A673 (cell line): Measurements from ENCODE around the gene PYGO2. TPM values are rescaled to one million over a fixed set of nuclear protein-coding genes. Genes with fewer than 3 reads are reported as not detected.

ENCODE experiments used
- BruUV-seq: library from RNA; stranded (reverse); fragments of 400-500 nt; replicated peaks from 2 replicates; lab custom pipeline; 2021; lab: Mats Ljungman, UMichigan
- CTCF ChIA-PET: fragments of 300-600 bp; sonication (Branson Sonifier 250); formaldehyde crosslinking; loops from one replicate; lab custom pipeline; 2022; ENCODE audit warnings: antibody characterized with exemption; lab: Charles Lee
- POLR2A ChIA-PET: fragments of 300-600 bp; sonication (Branson Sonifier 250); formaldehyde crosslinking; loops from one replicate; lab custom pipeline; 2022; ENCODE audit warnings: antibody characterized with exemption; ENCODE audit not compliant: low non-redundant PET; lab: Charles Lee
- DNase-seq: peaks from one replicate; pipeline ENCODE4 v3.0.0-alpha.2; 2015; ENCODE audit warnings: low spot score
- H3K27ac ChIP-seq: fragments of 200-600 bp; sonication (generic); 2 replicates; pipeline ENCODE4 v1.5.1; 2016; ENCODE audit warnings: mixed run types, low read depth, mild to moderate bottlenecking, mixed read lengths, antibody characterized with exemption, low read length; ENCODE audit not compliant: poor library complexity, severe bottlenecking
- H3K27me3 ChIP-seq: fragments of 200-600 bp; sonication (generic); replicated peaks from 2 replicates; pipeline ENCODE4 v1.6.1; 2017; ENCODE audit warnings: mixed run types, low read depth, mild to moderate bottlenecking, mixed read lengths, antibody characterized with exemption, low read length; ENCODE audit not compliant: insufficient read depth, poor library complexity
- H3K36me3 ChIP-seq: fragments of 200-600 bp; sonication (generic); 2 replicates; pipeline ENCODE4 v1.6.1; 2016; ENCODE audit warnings: mixed run types, mild to moderate bottlenecking, mixed read lengths, antibody characterized with exemption, low read length; ENCODE audit not compliant: insufficient read depth, poor library complexity, severe bottlenecking
- H3K4me1 ChIP-seq: fragments of 200-600 bp; sonication (generic); 2 replicates; pipeline ENCODE4 v1.6.1; 2017; ENCODE audit warnings: mixed run types, mild to moderate bottlenecking, mixed read lengths, antibody characterized with exemption, low read length; ENCODE audit not compliant: insufficient read depth, poor library complexity, severe bottlenecking
- H3K4me3 ChIP-seq: fragments of 200-600 bp; sonication (generic); 2 replicates; pipeline ENCODE4 v1.5.1; 2016; ENCODE audit warnings: low read depth, mixed run types, mild to moderate bottlenecking, mixed read lengths, low read length; ENCODE audit not compliant: poor library complexity, severe bottlenecking
- H3K9me3 ChIP-seq: fragments of 200-600 bp; sonication (generic); 2 replicates; pipeline ENCODE4 v1.6.1; 2016; ENCODE audit warnings: mixed run types, low read depth, mild to moderate bottlenecking, mixed read lengths, antibody characterized with exemption, low read length; ENCODE audit not compliant: poor library complexity, severe bottlenecking
- EZH2 ChIP-seq: fragments of 200-600 bp; sonication (generic); IDR thresholded peaks from 2 replicates; pipeline ENCODE4 v1.6.1; 2017; ENCODE audit warnings: borderline replicate concordance, low read depth, mild to moderate bottlenecking, mixed read lengths, antibody characterized with exemption, low read length; ENCODE audit not compliant: poor library complexity, severe bottlenecking
- intact Hi-C: fragments of 100-400 bp; cut with micrococcal nuclease; formaldehyde crosslinking; loops from one replicate; pipeline ENCODE4 v1.10.0; 2022; ENCODE audit not compliant: unreplicated experiment
- total RNA-seq: library from RNA; stranded (reverse); gene quantifications from 2 replicates; pipeline ENCODE4 v1.2.3, GENCODE V29; 2021
- TF ChIP-seq, protein P1 (sequence below): fragments of 300-800, 200-600 bp; sonication (generic); conservative IDR thresholded peaks from 2 replicates; pipeline ENCODE4 v1.5.1; 2017; ENCODE audit warnings: low read depth, mild to moderate bottlenecking, antibody characterized with exemption, low read length, moderate library complexity, mixed read lengths

PYGO2 gene
- total RNA-seq, 1 experiment from 2014 or later = 48.5 TPM

DNA sequence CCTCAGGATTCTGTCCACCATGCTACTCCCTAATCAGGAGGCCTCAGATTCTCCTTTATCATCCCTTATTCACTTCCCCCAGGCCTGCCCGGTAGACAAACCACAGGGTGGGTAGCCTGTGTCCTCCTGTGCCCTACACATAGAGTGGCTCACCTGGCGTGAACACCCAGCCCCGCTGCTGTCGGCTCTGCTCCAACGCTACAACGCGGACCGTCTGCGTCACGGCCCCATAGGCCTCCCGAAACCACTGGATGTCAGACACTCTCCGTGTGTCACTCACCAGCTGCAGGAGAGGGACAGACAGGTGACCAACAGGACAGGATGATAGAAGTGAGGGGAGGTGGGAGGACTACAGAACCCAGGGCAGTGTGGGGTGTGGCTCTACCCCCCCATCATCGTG, 35.4 kb downstream of the PYGO2 start:
- no TSS peak for BruUV-seq
- Histone ChIP-seq H3K4me1 (no peaks in the 10 kb centered on the region), H3K36me3 (no peaks in the 10 kb centered on the region), H3K4me3 (no peak overlapping the region), H3K9me3 (no peaks in the 10 kb centered on the region), H3K27me3 (no peaks in the 10 kb centered on the region), H3K27ac (no peak overlapping the region)
- TF ChIP-seq, protein P1, sequence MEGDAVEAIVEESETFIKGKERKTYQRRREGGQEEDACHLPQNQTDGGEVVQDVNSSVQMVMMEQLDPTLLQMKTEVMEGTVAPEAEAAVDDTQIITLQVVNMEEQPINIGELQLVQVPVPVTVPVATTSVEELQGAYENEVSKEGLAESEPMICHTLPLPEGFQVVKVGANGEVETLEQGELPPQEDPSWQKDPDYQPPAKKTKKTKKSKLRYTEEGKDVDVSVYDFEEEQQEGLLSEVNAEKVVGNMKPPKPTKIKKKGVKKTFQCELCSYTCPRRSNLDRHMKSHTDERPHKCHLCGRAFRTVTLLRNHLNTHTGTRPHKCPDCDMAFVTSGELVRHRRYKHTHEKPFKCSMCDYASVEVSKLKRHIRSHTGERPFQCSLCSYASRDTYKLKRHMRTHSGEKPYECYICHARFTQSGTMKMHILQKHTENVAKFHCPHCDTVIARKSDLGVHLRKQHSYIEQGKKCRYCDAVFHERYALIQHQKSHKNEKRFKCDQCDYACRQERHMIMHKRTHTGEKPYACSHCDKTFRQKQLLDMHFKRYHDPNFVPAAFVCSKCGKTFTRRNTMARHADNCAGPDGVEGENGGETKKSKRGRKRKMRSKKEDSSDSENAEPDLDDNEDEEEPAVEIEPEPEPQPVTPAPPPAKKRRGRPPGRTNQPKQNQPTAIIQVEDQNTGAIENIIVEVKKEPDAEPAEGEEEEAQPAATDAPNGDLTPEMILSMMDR = no peak
- no peak for TF ChIP-seq EZH2
- intact Hi-C loops = no loop called here
- CTCF ChIA-PET = no interaction called here
- no peak for DNase-seq
- POLR2A ChIA-PET = no interaction called here

DNA sequence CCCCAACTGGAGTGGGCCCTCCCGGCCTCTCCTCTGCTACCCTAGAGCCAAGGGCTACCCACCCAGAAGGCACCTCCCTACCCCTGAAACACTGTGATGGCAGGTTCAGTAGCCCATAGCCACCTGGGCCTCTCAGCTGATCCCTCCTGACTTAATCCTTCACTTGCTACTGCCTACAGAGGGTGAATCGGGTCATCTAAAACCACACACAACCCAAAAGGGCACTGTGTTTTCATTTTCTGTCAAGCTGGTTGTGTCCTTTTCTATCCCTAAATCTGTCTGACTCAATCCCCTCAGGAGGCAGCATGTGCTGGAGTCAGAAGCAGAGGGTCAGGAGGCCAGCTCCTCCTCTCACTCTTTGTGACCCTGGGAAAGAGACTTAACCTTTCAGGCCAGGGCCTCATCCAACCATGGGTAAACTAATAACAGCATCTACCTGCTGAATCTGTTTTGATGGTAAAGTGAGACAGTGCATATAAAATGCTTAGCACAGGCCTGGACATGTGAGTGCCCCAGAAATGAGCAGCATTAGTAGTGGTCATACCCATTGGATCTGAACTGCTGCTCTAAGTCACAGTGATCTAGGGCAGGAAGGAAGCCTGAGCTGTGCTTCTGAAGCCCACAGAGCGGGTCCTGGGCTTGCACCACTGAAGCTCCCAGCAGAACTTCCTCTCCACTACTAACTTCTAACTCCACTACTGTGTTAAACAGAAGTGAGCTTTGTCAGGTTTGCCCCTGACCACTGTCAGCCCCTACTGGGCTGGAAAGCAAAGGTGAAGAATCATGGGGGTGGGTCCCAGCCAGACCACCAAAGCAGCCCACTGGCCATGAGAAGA, 36.0 kb downstream of the PYGO2 start:
- Histone ChIP-seq H3K9me3 (no peaks in the 10 kb centered on the region), H3K27ac (no peak overlapping the region), H3K36me3 (no peaks in the 10 kb centered on the region), H3K4me1 (no peaks in the 10 kb centered on the region), H3K4me3 (no peak overlapping the region), H3K27me3 (no peaks in the 10 kb centered on the region)
- ChIA-PET CTCF (no interaction called here), POLR2A (no interaction called here)
- BruUV-seq = no TSS peak
- TF ChIP-seq EZH2 = no peak
- TF ChIP-seq, protein P1 = no peak
- DNase-seq = no peak
- intact Hi-C loops = no loop called here

DNA sequence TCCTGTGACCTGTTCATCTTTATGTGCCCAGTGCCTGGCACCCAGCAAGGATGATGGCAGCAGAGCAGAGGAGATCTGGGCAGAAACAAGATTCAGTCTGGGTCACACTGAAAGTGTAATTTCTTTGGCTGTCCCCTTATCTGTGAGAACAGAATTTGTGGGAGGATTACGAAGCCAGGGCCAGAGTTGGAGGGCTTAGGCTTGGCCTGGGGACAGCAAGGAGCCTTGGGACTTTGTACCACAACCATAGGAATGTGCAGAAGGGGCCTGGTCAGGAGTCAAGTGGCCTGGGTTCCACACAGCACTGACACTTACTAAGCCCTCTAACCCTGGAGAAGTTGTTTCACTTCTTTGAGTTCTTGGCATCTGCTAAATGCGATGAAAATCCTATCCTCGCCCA, 37.9 kb downstream of the PYGO2 start:
- Histone ChIP-seq H3K27ac (no peak overlapping the region), H3K36me3 (no peaks in the 10 kb centered on the region), H3K9me3 (no peaks in the 10 kb centered on the region), H3K4me3 (no peak overlapping the region), H3K4me1 (no peaks in the 10 kb centered on the region), H3K27me3 (no peaks in the 10 kb centered on the region)
- CTCF ChIA-PET = interaction anchor here (0.6 kb wide), 1 partner anchor 98 kb away, joined by 3 read pairs; no protein-coding TSS in a partner anchor
- POLR2A ChIA-PET = no interaction called here
- intact Hi-C loops = no loop called here
- no peak for DNase-seq
- BruUV-seq = no TSS peak
- no peak for TF ChIP-seq EZH2
- TF ChIP-seq, protein P1 = no peak
